Inflammatory macrophage treated with lipopolysaccharide for 1 hour (primary cell): Measurements from ENCODE around the gene SNX32.
"Not testable (repeated sequence)": the region's sequence is repeated elsewhere in the genome, so short reads cannot be mapped to it uniquely, and the experiment has no call there.

Experiments
- DNase-seq, 2 donors: peaks; one replicate each; pipeline ENCODE4 v3.0.0-alpha.2; 2020 to 2022

The SNX32 gene

DNA sequence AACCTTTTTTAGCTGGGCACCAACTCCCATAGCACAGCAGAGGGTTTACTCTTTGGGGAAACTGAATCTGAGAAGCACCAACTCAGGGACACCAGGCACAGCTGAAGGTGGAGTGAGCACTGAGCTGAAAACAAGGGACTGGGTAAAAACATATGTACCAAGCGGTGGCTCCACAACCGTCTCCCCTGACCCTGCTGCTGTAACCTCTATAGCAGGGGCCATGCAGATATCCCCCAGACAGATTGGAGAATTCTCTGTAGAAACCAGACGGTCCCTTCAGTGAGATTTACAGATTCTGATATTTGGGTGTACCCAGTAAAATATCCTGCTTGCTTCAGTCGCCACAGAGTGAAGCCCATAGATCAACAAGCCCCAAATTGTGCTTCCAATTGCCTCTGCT lies 4.3 kb upstream of the SNX32 start:
- DNase-seq = no peak

DNA sequence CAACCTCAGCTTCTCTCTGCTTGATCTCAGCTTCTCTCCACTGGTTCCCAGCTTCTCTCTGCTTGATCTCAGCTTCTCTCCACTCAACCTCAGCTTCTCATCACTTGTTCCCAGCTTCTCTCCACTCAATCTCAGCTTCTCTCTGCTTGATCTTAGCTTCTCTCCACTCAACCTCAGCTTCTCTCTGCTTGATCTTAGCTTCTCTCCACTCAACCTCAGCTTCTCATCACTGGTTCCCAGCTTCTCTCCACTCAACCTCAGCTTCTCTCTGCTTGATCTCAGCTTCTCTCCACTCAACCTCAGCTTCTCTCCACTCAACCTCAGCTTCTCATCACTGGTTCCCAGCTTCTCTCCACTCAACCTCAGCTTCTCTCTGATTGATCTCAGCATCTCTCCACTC lies 1.5 kb upstream of the SNX32 start:
- DNase-seq = not testable (repeated sequence)

DNA sequence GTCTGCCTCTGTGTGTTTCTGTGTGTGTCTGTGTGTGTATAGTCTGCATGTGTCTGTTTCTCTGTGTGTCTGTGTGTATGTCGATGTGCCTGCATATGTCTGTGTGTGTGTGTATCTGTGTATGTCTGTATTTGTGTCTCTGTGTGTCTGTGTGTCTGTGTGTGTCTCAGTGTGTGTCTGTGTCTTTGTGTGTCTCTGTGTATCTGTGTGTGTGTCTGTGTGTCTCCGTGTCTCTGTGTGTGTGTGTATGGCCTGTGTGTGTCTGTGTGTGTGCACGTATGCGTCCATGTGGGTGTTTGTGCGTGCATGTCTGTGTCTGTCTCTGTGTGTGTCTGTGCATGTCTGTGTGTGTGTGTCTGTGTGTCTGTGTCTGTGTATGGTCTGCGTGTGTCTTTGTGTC lies 439 bp downstream of the SNX32 start:
- DNase-seq = no peak

DNA sequence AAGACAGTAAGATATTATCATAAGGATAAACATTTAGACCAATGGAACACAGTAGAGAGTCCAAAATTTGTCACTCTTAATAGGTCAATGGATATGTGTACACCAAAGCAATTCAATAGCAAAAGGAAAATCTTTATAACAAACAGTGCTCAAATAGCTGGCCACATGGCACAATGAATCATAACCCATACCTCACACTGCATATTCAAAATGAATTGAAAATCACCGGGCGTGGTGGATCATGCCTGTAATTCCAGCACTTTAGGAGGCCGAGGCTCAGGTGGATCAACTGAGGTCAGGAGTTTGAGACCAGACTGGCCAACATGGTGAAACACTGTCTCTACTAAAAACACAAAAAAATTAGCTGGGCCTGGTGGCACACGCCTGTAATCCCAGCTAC lies 8.4 kb downstream of the SNX32 start:
- DNase-seq = no peak

DNA sequence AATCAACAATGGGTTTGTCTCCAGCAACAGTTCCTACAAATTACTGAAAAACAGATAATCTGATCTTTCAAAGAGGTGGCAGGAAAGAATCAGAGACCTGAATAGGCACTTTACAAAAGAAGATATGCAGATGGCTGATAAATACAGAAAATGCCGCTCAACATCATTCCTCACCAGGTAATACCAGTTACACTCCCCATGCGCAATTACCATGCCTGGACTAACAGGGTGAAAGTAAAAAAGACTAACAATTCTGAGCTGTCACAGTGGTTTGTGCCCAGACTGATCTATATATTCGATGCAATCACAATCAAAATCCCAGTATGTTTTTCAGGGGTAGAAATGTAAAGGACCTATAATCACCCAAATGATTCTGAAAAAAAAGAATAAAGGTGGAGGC lies 10.0 kb downstream of the SNX32 start:
- no peak for DNase-seq

DNA sequence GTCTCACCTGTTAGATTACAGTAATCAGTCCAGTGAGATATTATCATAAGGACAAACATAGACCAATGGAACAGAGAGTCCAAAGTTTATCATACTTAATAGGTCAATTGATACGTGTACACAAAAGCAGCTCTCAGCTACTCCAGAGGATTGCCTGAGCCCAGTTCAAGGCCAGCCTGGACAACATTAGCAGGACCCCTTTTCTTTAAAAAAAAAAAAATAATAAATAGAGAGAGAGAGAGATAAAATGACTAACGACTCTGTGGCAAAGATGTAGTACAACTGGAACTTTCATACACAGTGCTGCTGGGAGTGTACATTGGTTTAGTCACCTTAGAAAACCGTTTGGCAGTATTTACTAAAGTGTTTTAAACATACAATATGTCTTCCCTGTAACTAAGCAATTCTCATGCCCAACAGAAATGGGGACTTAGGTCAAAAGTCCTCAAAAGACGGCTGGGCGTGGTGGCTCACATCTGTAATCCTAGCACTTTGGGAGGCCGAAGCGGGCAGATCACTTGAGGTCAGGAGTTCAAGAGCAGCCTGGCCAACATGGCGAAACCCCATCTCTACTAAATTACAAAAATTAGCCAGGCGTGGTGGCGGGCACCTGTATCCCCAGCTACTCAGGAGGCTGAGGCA lies 10.6 kb downstream of the SNX32 start:
- no peak for DNase-seq

DNA sequence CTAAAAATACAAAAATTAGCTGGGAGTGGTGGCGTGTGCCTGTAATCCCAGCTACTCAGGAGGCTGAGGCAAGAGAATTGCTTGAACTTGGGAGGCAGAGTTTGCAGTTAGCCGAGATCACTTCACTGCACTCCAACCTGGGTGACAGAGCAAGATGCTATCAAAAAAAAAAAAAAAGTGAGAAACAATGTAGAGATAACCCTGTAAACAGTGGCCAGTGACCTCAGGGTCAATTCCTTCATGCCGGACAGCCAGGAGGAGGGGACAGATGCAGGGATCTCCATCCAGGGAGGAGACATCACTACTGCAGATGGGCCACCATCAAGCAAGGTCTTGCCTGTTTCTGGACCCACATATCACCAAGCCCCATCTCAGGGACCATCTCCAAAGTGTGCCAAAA lies 14.0 kb downstream of the SNX32 start:
- DNase-seq = no peak

DNA sequence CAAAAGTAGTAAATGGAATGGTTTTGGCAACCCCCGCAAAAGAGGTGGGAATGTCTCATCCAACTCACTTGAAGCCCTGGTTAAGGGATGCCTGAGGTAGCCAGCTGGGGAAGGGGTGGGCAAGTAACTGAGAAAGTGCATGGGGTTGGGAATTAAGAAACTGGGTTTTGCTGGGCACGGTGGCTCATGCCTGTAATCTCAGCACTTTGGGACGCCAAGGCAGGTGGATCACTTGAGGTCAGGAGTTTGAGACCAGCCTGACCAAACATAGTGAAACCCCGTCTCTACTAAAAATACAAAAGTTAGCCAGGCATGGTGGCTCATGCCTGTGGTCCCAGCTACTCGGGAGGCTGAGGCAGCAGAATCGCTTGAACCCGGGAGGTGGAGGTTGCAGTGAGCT lies 14.9 kb downstream of the SNX32 start:
- DNase-seq = not testable (repeated sequence)

DNA sequence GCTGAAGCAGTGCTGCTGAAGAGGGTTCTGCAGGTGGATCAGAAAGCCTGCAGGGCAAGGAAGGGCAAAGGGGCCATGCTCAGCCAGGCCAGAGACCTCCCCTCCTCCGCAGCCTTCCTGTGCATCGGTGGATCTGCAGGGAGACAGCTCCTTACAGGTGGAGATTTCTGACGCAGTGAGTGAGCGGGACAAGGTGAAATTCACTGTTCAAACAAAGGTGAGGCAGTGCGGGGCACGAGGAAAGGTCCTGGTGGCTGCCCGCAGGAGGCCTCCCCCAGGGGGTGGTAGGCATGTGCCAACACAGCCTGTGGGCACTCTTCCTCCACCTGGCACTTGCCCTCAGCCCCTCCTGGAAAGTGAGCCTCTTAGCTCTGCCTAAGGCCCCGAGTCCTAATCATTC lies 15.6 kb downstream of the SNX32 start:
- no peak for DNase-seq

DNA sequence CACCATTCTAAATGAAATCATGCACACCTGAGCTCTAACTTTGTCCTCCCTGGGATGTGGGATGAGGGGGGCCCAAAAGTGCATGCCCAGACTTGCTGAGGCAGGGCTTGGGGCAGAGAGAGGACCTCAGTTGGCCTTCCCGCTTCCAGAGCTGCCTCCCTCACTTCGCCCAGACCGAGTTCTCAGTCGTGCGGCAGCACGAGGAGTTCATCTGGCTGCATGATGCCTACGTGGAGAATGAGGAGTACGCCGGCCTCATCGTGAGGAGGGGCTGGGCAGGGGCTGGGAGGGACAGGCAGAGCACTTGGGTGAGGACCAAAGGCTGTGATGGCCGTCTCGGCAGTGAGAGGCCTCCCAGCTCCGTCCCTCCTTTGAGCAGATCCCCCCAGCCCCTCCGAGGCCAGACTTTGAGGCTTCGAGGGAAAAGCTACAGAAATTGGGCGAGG lies 16.0 kb downstream of the SNX32 start:
- no peak for DNase-seq

DNA sequence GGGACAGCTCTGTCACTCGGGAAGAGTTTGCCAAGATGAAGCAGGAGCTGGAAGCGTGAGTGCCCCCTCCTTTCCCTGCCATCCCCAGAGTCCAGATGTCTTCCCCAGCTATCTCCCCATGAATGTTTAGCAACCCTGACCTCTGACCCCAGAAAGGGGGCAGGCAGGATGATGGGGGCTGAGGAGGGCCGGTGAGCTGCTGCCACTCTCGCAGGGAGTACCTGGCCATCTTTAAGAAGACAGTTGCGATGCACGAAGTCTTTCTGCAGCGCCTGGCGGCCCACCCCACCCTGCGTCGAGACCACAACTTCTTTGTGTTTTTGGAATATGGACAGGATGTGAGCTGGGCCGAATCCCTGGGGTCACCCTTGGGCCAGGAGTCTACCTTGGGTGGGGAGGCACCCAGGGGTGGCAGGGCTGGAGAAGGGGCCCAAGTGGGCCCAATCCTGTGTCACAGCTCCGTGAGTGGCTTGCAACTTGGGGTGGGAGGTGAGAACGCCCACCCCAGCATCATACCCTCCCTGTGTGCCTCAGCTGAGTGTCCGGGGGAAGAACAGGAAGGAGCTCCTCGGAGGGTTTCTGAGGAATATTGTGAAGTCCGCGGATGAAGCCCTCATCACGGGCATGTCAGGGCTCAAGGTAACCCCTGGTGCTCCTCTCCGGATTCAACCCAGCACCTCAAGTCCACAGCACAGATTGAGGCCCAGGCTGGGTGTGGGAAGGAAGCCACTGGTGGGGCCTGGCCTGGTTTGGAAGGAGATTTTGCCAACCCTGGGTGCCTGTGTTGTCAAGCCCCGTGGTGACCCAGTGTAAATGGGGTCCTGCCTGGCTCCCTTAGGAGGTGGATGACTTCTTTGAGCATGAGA lies 16.7 kb downstream of the SNX32 start:
- DNase-seq = no peak

DNA sequence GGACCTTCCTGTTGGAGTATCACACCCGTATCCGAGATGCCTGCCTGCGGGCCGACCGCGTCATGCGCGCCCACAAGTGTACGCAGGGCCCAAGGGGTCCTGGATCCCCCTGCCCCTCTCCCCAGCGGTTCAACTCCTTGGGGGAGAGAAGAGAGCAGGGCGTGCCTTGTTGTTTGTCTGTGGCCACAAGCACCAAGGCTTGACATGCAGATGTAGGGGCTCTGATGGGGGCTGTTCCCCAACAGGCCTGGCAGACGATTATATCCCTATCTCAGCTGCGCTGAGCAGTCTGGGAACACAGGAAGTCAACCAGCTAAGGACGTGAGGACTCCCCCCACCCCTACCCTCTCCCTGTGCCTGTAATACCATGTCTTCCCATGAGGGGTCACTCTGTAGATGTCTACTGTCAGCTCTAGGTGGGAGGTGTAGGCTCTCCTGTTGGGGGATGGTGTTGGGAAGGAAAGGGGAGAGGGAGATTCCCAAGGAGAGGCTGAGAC lies 17.4 kb downstream of the SNX32 start:
- DNase-seq = peak; percentile 24 to 52

DNA sequence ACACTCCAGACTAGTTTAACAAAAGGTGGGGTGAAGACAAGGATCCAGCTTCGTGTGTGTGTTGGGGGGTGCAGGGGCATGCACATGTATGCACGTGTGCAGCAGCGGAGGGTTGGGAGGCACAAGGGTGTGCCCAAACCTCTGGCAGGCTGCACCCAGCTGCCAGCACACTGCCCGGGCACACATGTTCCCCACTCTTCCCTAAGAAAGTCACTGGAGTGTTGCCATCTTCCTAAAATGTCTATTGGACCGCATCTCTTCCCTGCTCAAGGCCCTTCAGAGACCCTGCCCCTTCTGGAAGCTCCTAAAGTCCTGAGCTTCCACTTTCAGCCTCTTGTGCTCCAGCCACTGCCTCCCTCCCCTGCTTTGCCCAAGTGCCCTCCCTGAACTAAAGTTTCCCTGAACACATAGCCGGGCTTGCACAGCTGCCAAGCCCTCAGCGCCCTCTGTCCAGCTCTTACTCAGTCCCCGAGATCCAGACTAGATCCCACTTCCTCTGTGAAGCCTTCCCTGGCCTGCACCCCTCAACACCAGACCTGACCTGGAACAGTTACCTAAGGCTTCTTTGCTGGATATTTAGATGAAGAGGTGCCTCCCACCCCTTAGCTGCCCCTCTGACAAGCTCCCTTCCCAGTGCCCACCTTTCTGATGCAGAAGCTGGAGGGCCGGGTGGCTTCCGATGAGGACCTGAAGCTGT lies 18.2 kb downstream of the SNX32 start:
- DNase-seq = no peak

DNA sequence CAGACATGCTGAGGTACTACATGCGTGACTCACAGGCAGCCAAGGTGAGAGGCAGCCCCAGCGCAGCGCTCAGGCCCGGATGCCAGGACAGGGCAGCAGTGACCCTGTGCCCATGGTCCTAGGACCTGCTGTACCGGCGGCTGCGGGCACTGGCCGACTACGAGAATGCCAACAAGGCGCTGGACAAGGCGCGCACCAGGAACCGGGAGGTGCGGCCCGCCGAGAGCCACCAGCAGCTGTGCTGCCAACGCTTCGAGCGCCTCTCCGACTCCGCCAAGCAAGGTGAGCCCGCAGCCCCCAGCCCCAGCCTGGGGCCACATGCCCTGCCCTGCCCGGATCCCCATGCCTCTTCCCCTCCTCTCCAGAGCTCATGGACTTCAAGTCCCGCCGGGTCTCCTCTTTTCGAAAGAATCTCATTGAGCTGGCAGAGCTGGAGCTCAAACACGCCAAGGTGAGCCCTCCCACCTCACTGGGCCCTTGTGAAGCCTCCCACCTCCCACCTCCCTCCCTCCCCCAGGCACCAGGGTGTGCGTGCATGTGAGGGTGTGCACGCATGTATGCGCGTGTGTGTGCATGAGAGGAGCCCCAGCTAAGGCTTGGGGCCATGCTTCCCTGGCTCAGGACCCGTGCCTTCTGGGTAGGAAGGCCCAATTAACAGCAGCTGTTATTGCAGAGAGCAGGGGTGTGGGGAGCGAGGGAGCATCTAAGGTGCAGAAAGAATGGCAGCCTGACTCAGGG lies 18.9 kb downstream of the SNX32 start:
- no peak for DNase-seq

DNA sequence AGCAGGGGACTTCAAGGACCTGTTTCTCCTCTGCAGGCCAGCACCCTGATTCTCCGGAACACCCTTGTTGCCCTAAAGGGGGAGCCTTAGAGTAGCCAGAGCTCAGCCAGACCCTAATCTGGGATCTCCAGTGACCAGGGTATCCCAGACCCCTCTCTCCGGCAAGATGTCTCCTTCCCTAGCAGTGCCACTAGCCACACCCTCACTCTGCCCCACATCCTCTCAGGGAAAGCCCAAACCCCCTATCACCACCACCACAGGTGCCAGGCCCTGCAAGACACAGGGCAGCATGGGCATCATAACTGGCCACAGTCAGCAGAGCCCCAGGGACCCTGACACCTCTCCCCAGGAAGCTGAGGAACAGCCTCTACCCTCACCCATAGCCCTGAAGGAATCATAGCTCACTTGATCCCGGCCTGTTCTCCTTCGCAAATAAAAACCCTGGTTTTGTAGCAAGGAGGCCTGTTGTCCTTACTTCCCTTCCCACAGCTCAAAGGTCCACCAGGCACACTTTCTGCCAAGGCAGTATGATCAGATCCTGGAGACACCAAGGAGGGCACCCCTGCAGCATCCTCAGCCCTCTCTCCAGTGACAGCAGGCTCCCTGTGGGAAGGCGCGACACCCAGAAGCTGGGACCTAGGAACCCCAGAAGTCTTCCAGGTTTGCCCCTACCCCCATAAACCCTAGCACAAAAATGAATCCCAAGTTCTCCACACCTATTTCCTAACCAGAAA lies 19.6 kb downstream of the SNX32 start:
- DNase-seq = no peak

DNA sequence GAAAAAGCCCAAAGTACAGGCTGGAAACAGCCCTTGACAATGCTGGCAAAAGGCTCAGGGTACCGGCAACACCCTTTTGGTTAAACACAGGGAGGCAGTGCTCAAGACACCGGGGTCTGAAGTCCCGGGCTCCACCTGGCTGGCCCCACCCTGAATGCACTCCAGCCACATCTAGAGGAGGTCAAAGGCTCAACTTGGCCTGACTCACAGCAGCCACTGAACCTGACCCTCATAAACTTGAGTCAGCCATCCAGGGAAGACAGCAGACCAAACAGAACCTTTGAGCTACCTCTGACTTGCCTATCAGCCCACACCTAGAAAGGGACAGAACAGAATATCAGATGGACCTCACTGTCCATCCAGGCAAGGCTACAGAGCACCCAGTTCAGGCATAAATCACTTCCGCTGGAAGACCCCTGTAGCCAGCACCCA lies 20.4 kb downstream of the SNX32 start:
- DNase-seq = no peak

DNA sequence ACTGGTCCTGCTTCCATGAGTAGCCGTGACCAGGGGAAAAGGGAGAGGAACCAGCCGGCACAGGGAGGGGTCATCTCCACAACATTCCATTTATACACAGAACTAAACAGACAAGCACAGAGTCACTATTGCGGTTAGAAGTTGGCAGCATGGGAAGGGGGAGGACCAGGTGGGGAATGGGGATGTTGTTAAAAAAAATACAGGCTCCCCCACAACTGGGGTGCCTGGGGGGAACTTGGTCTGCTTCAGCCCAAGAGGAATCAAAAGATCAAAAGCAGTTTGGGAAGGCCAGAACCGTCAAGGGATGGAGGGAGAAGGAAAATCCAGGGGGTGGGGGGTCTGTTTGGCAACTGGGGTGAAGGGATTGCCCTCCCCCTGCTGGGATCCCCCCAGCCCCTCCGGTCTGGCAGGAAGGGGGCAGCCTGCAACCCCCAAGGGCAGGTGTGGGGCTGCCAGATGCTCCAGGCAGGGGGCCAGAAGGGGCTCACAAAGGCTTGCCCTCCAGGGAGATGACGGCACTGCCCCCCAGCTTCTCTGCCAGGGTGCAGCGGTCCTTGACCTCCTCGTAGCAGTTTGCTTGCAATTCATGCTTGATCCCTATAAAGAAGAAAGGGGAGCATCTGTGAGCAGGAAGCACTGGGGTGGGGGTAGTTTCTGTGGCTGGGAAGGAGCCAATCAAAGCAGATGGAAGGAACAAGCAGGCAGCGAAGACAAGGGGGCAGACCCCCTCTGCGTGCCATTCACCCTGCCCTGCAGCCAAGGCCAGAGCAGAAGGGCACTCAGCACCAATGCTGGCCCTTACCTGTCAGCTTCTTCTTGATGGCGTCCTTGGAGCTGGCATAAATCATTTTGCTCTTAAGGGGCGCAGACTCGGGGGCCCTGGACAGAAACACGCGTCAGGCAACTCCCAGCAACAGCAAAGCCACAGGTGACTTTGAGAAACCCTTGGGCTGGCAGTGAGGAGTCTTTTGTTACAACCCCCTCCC lies 21.4 kb downstream of the SNX32 start:
- DNase-seq = no peak

DNA sequence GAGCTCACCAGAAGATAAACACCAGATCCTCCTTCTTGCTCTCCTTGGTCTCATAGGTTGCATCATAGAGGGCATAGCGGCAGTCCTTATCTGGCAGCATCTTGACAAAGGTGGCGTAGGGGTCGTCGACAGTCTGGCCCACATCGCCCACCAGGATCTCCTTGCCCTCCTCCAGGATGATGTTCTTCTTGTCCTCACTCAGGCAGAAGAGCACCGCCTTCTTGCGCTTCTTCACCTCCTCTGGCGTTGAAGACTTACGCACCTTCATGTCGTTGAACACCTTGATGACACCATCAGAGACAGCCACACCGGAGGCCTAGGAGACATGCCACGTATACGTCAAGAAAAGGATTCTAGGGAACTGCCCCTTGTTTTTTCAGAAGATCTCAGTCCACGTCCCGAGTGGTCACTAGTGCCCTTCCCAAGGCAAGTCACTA lies 22.2 kb downstream of the SNX32 start:
- peak in 1 of 2 donors; percentile 18 for DNase-seq

DNA sequence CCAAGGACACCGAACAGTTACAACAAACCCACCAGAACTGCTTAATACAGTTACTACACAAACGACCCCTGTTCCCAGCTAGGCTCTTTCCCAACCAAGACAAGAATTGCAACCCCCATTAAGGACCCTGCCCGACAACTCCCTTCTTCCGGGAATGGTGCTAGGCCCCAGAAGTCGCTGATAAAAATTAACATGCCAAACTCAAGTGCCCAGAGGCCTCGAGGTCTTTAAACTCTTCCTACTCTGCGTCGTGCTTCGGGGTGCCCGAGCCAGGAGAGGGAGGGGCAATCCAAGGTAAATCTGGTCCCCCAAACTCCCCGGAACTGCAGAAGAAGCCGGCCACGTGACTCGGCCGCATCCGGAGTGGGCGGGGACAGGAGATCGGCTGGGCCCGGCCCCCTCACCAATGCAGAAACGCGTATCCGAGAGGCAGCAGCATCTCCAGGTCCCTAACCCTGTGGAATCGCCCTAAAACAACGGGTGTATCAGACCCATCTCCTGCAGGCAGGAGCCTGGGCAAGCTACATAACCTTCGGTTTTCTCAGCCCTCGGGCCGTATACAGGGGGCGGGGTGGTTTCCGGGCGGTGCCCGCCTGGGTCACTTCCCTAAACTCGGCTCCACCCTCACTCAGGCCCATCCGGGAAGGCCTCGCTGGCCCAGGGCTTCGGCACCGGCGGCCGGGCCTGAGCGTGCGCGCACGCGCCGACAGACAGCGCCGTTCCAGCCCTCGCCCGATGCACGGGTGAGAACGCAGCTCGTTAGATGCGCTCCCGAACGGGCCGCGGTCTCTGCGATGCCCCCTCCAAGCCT lies 23.1 kb downstream of the SNX32 start:
- DNase-seq = peak; percentile 82 to 84

DNA sequence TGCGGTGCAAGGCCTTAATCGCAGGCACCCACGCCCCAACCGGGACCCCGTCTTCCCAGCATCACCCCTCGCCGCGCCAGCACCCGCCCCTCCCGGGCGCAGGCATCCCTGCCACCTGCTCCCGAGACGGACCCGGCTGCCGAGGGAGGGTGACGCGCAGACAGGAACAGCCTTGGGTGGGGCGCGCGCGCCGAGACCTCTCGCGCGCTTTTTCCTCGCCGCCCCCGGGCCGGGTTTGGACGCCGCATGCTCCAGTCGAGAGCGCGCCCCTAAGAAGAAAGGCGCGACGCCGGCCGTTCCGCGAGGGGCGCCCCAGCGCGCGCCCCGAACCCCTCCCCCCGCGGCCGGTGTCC lies 23.7 kb downstream of the SNX32 start:
- peak in 1 of 2 donors; percentile 21 for DNase-seq
